Measurements from ENCODE around the gene RXYLT1. TPM values are rescaled to one million over a fixed set of nuclear protein-coding genes. Genes with fewer than 3 reads are reported as not detected.

Gene RXYLT1
- total RNA-seq, 1 experiment from 2014 or later, result 9.8 TPM

DNA sequence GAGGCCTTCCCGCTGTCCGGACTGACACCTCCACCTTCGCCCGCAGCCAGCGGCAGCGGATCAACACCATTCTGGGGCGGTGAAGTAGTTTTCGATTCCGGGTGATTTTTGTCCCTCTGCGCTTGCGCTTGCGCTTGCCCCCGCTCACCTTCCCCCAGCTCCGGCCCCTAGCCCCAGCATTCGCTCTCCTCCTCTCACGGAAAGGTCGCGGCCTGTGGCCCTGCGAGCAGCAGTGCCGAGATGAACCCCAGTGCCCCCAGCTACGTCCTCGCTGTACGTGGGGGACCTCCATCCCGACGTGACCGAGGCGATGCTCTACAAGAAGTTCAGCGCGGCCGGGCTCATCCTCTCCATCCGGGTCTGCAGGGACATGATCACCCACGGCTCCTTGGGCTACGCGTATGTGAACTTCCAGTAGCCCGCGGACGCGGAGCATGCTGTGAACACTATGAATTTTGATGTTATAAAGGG lies 42.1 kb downstream of the RXYLT1 start:
- Mint-ChIP-seq H3K4me1 (peaks cover 5% of the 10 kb centered on the region), H3K36me3 (no peaks in the 10 kb centered on the region), H3K9me3 (peaks cover 17% of the 10 kb centered on the region), H3K27ac (no peak overlapping the region), H3K4me3 (peak overlapping the region; percentile 79), H3K27me3 (ENCODE audit: low read depth) (peaks cover 18% of the 10 kb centered on the region)
- TF ChIP-seq, protein P1, sequence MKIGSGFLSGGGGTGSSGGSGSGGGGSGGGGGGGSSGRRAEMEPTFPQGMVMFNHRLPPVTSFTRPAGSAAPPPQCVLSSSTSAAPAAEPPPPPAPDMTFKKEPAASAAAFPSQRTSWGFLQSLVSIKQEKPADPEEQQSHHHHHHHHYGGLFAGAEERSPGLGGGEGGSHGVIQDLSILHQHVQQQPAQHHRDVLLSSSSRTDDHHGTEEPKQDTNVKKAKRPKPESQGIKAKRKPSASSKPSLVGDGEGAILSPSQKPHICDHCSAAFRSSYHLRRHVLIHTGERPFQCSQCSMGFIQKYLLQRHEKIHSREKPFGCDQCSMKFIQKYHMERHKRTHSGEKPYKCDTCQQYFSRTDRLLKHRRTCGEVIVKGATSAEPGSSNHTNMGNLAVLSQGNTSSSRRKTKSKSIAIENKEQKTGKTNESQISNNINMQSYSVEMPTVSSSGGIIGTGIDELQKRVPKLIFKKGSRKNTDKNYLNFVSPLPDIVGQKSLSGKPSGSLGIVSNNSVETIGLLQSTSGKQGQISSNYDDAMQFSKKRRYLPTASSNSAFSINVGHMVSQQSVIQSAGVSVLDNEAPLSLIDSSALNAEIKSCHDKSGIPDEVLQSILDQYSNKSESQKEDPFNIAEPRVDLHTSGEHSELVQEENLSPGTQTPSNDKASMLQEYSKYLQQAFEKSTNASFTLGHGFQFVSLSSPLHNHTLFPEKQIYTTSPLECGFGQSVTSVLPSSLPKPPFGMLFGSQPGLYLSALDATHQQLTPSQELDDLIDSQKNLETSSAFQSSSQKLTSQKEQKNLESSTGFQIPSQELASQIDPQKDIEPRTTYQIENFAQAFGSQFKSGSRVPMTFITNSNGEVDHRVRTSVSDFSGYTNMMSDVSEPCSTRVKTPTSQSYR (CRISPR knock-in tag; IDR thresholded peaks at IDR 0.05), result no peak
- TF ChIP-seq, protein P2, sequence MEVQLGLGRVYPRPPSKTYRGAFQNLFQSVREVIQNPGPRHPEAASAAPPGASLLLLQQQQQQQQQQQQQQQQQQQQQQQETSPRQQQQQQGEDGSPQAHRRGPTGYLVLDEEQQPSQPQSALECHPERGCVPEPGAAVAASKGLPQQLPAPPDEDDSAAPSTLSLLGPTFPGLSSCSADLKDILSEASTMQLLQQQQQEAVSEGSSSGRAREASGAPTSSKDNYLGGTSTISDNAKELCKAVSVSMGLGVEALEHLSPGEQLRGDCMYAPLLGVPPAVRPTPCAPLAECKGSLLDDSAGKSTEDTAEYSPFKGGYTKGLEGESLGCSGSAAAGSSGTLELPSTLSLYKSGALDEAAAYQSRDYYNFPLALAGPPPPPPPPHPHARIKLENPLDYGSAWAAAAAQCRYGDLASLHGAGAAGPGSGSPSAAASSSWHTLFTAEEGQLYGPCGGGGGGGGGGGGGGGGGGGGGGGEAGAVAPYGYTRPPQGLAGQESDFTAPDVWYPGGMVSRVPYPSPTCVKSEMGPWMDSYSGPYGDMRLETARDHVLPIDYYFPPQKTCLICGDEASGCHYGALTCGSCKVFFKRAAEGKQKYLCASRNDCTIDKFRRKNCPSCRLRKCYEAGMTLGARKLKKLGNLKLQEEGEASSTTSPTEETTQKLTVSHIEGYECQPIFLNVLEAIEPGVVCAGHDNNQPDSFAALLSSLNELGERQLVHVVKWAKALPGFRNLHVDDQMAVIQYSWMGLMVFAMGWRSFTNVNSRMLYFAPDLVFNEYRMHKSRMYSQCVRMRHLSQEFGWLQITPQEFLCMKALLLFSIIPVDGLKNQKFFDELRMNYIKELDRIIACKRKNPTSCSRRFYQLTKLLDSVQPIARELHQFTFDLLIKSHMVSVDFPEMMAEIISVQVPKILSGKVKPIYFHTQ (CRISPR knock-in tag; IDR thresholded peaks at IDR 0.05), result no peak
- TF ChIP-seq SMAD4 (CRISPR knock-in tag; IDR thresholded peaks at IDR 0.05) (no peak), GABPB1 (CRISPR knock-in tag; IDR thresholded peaks at IDR 0.05) (no peak), ESRRA (CRISPR knock-in tag; IDR thresholded peaks at IDR 0.05; ENCODE audit: borderline replicate concordance) (no peak), JUN (CRISPR knock-in tag; IDR thresholded peaks at IDR 0.05) (no peak), TP53 (CRISPR knock-in tag; IDR thresholded peaks at IDR 0.05) (no peak), GRHL2 (CRISPR knock-in tag; IDR thresholded peaks at IDR 0.05; ENCODE audit: insufficient replicate concordance, severe bottlenecking) (no peak), NR3C1 (CRISPR knock-in tag; conservative IDR thresholded peaks at IDR 0.05; ENCODE audit: low read depth) (no peak), NR1H2 (CRISPR knock-in tag; IDR thresholded peaks at IDR 0.05) (no peak), IRF2 (CRISPR knock-in tag; IDR thresholded peaks at IDR 0.05; ENCODE audit: borderline replicate concordance, low read depth) (no peak)
- TF ChIP-seq, protein P3, sequence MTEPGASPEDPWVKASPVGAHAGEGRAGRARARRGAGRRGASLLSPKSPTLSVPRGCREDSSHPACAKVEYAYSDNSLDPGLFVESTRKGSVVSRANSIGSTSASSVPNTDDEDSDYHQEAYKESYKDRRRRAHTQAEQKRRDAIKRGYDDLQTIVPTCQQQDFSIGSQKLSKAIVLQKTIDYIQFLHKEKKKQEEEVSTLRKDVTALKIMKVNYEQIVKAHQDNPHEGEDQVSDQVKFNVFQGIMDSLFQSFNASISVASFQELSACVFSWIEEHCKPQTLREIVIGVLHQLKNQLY (CRISPR knock-in tag; IDR thresholded peaks at IDR 0.05), result no peak
- ChIA-PET CTCF (interaction anchor here (0.6 kb wide), 1 partner anchor 563 kb away, joined by 3 read pairs; no protein-coding TSS in a partner anchor), POLR2A (no interaction called here)
- ATAC-seq (peak; percentile 62), DNase-seq (ENCODE audit: low spot score) (peak; percentile 20)

DNA sequence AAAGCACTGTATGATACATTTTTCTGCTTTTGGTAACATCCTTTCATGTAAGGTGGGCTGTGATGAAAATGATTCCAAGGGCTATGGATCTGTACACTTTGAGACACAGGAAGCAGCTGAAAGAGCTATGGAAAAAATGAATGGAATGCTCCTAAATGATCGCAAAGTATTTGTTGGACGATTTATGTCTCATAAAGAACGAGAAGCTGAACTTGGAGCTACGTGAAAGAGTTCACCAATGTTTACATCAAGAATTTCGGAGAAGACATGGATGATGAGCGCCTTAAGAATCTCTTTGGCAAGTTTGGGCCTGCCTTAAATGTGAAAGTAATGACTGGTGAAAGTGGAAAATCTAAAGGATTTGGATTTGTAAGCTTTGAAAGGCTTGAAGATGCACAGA lies 42.6 kb downstream of the RXYLT1 start:
- ChIA-PET CTCF (interaction anchor here (1.2 to 1.4 kb wide), 2 partner anchors 21 to 434 kb away, joined by 3 to 7 read pairs; partner anchors contain the start of gene SRGAP1), POLR2A (no interaction called here)
- peak overlapping the region; percentile 79 for H3K4me3 Mint-ChIP-seq
- H3K9me3 Mint-ChIP-seq, result peaks cover 13% of the 10 kb centered on the region
- ATAC-seq, result no peak
- H3K27me3 Mint-ChIP-seq (ENCODE audit: low read depth), result peaks cover 18% of the 10 kb centered on the region
- DNase-seq (ENCODE audit: low spot score), result no peak
- H3K36me3 Mint-ChIP-seq, result no peaks in the 10 kb centered on the region
- no peak overlapping the region for H3K27ac Mint-ChIP-seq
- peaks cover 5% of the 10 kb centered on the region for H3K4me1 Mint-ChIP-seq
- TF ChIP-seq GABPB1 (CRISPR knock-in tag; IDR thresholded peaks at IDR 0.05), result no peak
- TF ChIP-seq, protein P4, sequence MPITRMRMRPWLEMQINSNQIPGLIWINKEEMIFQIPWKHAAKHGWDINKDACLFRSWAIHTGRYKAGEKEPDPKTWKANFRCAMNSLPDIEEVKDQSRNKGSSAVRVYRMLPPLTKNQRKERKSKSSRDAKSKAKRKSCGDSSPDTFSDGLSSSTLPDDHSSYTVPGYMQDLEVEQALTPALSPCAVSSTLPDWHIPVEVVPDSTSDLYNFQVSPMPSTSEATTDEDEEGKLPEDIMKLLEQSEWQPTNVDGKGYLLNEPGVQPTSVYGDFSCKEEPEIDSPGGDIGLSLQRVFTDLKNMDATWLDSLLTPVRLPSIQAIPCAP (CRISPR knock-in tag; IDR thresholded peaks at IDR 0.05), result no peak
- TF ChIP-seq, protein P5, sequence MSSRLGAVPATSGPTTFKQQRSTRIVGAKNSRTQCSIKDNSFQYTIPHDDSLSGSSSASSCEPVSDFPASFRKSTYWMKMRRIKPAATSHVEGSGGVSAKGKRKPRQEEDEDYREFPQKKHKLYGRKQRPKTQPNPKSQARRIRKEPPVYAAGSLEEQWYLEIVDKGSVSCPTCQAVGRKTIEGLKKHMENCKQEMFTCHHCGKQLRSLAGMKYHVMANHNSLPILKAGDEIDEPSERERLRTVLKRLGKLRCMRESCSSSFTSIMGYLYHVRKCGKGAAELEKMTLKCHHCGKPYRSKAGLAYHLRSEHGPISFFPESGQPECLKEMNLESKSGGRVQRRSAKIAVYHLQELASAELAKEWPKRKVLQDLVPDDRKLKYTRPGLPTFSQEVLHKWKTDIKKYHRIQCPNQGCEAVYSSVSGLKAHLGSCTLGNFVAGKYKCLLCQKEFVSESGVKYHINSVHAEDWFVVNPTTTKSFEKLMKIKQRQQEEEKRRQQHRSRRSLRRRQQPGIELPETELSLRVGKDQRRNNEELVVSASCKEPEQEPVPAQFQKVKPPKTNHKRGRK (CRISPR knock-in tag; IDR thresholded peaks at IDR 0.05; ENCODE audit: borderline replicate concordance), result no peak
- no peak for TF ChIP-seq NR2C2 (CRISPR knock-in tag; IDR thresholded peaks at IDR 0.05)
